Naive thymus-derived CD8-positive, alpha-beta T cell (primary cell): ENCODE measurements around the gene GBF1. TPM values are rescaled to one million over a fixed set of nuclear protein-coding genes. Genes with fewer than 3 reads are reported as not detected.
"Not testable (repeated sequence)": the region's sequence is repeated elsewhere in the genome, so short reads cannot be mapped to it uniquely, and the experiment has no call there.

Experiments
- ATAC-seq, 2 donors: fragments of 150-1000 bp; cut with Tn5 transposase in 1 of 2; sonication (Bioruptor Pico), chemical (Tn5 transposase) in 1 of 2; 1 replicate in 1 of 2; 2 replicates in 1 of 2; pipeline ENCODE4 v1.10.0; 2021; ENCODE audit warnings: mild to moderate bottlenecking in 2 of 2, moderate library complexity in 2 of 2
- POLR2A ChIA-PET: fragments of 350-600 bp; sonication (Branson Sonifier 250); formaldehyde crosslinking; loops from one replicate; lab custom pipeline; 2021; ENCODE audit warnings: antibody characterized with exemption; lab: Charles Lee
- DNase-seq, 10 donors: peaks; one replicate each; pipeline versions ENCODE4 v3.0.0 to v3.0.0-alpha.2; 2020 to 2022
- H3K27ac Mint-ChIP-seq, 10 donors: one replicate each; pipeline ENCODE4 v1.8.0; 2020 to 2022; ENCODE audit warnings: mild to moderate bottlenecking in 10 of 10, mixed read lengths in 10 of 10, moderate library complexity in 4 of 10, inconsistent platforms in 1 of 10
- H3K27me3 Mint-ChIP-seq, 5 donors: one replicate each; pipeline ENCODE4 v1.8.0; 2021 to 2022; ENCODE audit warnings: mixed read lengths in 5 of 5
- H3K36me3 Mint-ChIP-seq, 3 donors: one replicate each; pipeline ENCODE4 v1.8.0; 2020 to 2022; ENCODE audit warnings: mixed read lengths in 3 of 3, mild to moderate bottlenecking in 2 of 3, inconsistent platforms in 1 of 3
- H3K4me1 Mint-ChIP-seq, 4 donors: one replicate each; pipeline ENCODE4 v1.8.0; 2021 to 2022; ENCODE audit warnings: mixed read lengths in 4 of 4
- H3K4me3 Mint-ChIP-seq, 10 donors: one replicate each; pipeline ENCODE4 v1.8.0; 2020 to 2022; ENCODE audit warnings: mild to moderate bottlenecking in 10 of 10, mixed read lengths in 10 of 10, moderate library complexity in 6 of 10, inconsistent platforms in 1 of 10
- H3K9me3 Mint-ChIP-seq, 9 donors: one replicate each; pipeline ENCODE4 v1.8.0; 2020 to 2022; ENCODE audit warnings: mixed read lengths in 9 of 9, mild to moderate bottlenecking in 3 of 9, inconsistent platforms in 1 of 9, moderate library complexity in 1 of 9
- polyA plus RNA-seq, 3 donors: library from polyadenylated mRNA; unstranded; fragments of 300-500 nt; fragmentation: Illumina TruSeq; gene quantifications; one replicate each; pipeline ENCODE4 v1.2.3, GENCODE V29; 2021
- total RNA-seq, 8 experiments: library from RNA in 2 of 8; stranded (reverse) in 2 of 8; gene quantifications; one replicate each; pipeline ENCODE4 v1.2.3 and lab custom pipeline; 2021 to 2026

The GBF1 gene
- total and polyA plus RNA-seq, 5 experiments from 2014 or later = 6.3 to 41.0 (median 17.1) TPM

DNA sequence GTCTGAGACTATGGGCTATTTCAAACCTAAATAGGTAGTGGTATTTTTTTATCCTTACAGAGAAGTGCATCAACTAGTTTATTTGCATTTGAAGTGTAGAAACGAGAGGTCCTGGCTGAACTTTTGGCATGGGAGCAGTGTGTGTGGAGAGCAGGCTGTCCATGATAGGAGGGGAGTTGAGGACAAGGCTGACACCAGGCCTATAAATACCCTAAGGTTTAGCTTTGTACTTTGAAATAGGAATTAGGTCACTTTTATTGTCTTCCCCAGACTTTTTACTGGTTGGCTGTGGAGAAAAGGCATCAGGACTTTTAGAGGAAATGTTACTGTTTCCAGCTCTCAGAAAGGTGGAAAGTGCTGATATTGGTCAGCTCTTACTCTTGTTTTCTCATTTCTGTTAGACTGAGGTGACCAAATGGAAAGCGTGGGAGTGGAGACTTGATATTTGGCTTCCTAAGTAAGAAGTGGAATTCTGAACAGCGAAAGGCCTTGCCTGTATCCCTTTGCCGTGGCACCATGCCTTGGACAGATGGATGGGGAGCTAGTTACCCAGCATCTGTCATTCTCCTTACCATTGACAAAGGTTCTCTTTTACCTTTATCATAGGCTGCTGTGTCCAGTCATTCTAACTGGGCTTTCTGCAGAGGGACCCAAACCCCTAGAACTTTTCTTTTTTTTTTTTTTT, 46.0 kb downstream of the GBF1 start:
- Mint-ChIP-seq H3K36me3 (peaks cover 0 to 43% (median 3%) of the 10 kb centered on the region in 3 donors), H3K4me3 (no peak overlapping the region), H3K9me3 (no peaks in the 10 kb centered on the region), H3K4me1 (peaks cover 10 to 18% (median 14%) of the 10 kb centered on the region in 4 donors), H3K27me3 (no peaks in the 10 kb centered on the region), H3K27ac (peak overlapping the region in 2 of 10 donors; percentile 11 to 47)
- no peak for DNase-seq
- ATAC-seq = no peak
- POLR2A ChIA-PET = interaction anchor here (0.6 to 0.7 kb wide), 2 partner anchors 115 to 1010 kb away, joined by 3 to 4 read pairs; no protein-coding TSS in a partner anchor

DNA sequence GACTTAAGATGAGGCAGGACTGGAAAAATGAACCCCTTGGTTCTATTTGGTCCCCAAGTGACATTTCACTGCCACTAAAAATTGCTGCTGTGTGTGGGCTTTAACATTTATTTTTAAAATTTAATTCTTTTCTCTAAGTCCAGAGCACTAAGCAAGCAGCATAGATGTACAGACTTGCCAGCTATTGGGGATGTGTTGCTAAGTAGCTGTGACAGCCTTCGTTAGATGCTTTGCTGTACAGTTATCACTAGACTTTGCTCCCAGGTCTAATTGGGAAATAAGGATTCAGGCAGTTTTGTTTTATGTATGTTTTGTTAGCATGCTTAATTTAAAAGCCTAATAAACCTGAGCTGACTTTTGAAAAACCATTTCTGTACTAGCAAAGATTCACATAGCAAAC, 51.8 kb downstream of the GBF1 start:
- no peak overlapping the region for H3K4me3 Mint-ChIP-seq
- POLR2A ChIA-PET = no interaction called here
- peaks cover 0 to 27% (median 6%) of the 10 kb centered on the region in 3 donors for H3K36me3 Mint-ChIP-seq
- no peaks in the 10 kb centered on the region for H3K9me3 Mint-ChIP-seq
- peaks cover 12 to 18% (median 15%) of the 10 kb centered on the region in 4 donors for H3K4me1 Mint-ChIP-seq
- no peak for ATAC-seq
- H3K27ac Mint-ChIP-seq = no peak overlapping the region
- H3K27me3 Mint-ChIP-seq = no peaks in the 10 kb centered on the region
- no peak for DNase-seq

DNA sequence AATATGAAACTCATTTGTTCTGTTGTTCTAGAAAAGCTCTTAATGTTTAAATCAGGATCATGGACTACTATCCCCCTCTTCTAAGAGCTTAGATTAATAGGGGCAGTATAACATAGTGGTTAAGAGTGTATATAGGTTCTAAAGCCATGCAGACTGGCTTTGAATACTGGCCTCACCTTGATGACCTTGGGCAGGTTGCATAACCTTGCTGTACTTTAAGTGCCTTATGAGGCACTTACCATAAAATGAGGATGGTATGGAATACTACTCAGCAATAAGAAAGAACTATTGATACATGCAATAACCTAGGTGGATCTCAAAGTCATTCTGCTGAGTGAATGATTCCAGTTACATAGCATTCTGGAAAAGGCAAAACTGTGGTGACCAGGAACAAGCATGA, 53.6 kb downstream of the GBF1 start:
- POLR2A ChIA-PET = no interaction called here
- Mint-ChIP-seq H3K4me3 (no peak overlapping the region), H3K9me3 (no peaks in the 10 kb centered on the region), H3K4me1 (peaks cover 12 to 21% (median 17%) of the 10 kb centered on the region in 4 donors), H3K27me3 (no peaks in the 10 kb centered on the region), H3K27ac (peak overlapping the region in 1 of 10 donors; percentile 15), H3K36me3 (peaks cover 0 to 23% (median 8%) of the 10 kb centered on the region in 3 donors)
- DNase-seq (no peak), ATAC-seq (no peak)

GRCh38 chr10:102299873-102300272, 54.5 kb downstream of the GBF1 start:
- Mint-ChIP-seq H3K4me3 (no peak overlapping the region), H3K9me3 (no peaks in the 10 kb centered on the region), H3K27ac (peak overlapping the region in 1 of 10 donors; percentile 37), H3K27me3 (no peaks in the 10 kb centered on the region), H3K4me1 (peaks cover 12 to 20% (median 18%) of the 10 kb centered on the region in 4 donors), H3K36me3 (peaks cover 0 to 20% (median 8%) of the 10 kb centered on the region in 3 donors)
- POLR2A ChIA-PET = no interaction called here
- DNase-seq (no peak), ATAC-seq (no peak)

- POLR2A ChIA-PET = no interaction called here
- peak overlapping the region in 1 of 10 donors; percentile 37 for H3K27ac Mint-ChIP-seq
- no peak for ATAC-seq
- H3K4me1 Mint-ChIP-seq = peaks cover 12 to 20% (median 17%) of the 10 kb centered on the region in 4 donors
- no peaks in the 10 kb centered on the region for H3K27me3 Mint-ChIP-seq
- H3K36me3 Mint-ChIP-seq = peaks cover 0 to 19% (median 8%) of the 10 kb centered on the region in 3 donors
- DNase-seq = no peak
- no peak overlapping the region for H3K4me3 Mint-ChIP-seq
- H3K9me3 Mint-ChIP-seq = no peaks in the 10 kb centered on the region
Observed at GRCh38 chr10:102300278-102300843, 55.0 kb downstream of the GBF1 start.

- DNase-seq, POLR2A ChIA-PET, H3K27me3 Mint-ChIP-seq, H3K27ac Mint-ChIP-seq, H3K9me3 Mint-ChIP-seq, H3K4me3 Mint-ChIP-seq, ATAC-seq: not testable (repeated sequence)
- Mint-ChIP-seq H3K36me3 (peaks cover 0 to 21% (median 8%) of the 10 kb centered on the region in 3 donors), H3K4me1 (peaks cover 12 to 23% (median 17%) of the 10 kb centered on the region in 4 donors)
Observed at GRCh38 chr10:102300912-102301311, 55.6 kb downstream of the GBF1 start.

GRCh38 chr10:102301332-102301731, 56.0 kb downstream of the GBF1 start:
- H3K9me3 Mint-ChIP-seq, DNase-seq, H3K27me3 Mint-ChIP-seq, H3K4me3 Mint-ChIP-seq, H3K27ac Mint-ChIP-seq, POLR2A ChIA-PET, ATAC-seq: not testable (repeated sequence)
- Mint-ChIP-seq H3K4me1 (peaks cover 12 to 24% (median 17%) of the 10 kb centered on the region in 4 donors), H3K36me3 (peaks cover 0 to 23% (median 11%) of the 10 kb centered on the region in 3 donors)

- no peak for ATAC-seq
- H3K9me3 Mint-ChIP-seq = no peaks in the 10 kb centered on the region
- no peak overlapping the region for H3K4me3 Mint-ChIP-seq
- H3K27me3 Mint-ChIP-seq = no peaks in the 10 kb centered on the region
- H3K27ac Mint-ChIP-seq = peak overlapping the region in 1 of 10 donors; percentile 31
- H3K4me1 Mint-ChIP-seq = peaks cover 12 to 21% (median 14%) of the 10 kb centered on the region in 4 donors
- peaks cover 0 to 25% (median 16%) of the 10 kb centered on the region in 3 donors for H3K36me3 Mint-ChIP-seq
- POLR2A ChIA-PET = no interaction called here
- no peak for DNase-seq
Observed at GRCh38 chr10:102302611-102303010, 57.3 kb downstream of the GBF1 start.

GRCh38 chr10:102306006-102306405, 60.7 kb downstream of the GBF1 start:
- POLR2A ChIA-PET = no interaction called here
- no peaks in the 10 kb centered on the region for H3K27me3 Mint-ChIP-seq
- DNase-seq = no peak
- H3K4me3 Mint-ChIP-seq = no peak overlapping the region
- no peak for ATAC-seq
- H3K9me3 Mint-ChIP-seq = no peaks in the 10 kb centered on the region
- peak overlapping the region in 1 of 10 donors; percentile 48 for H3K27ac Mint-ChIP-seq
- H3K36me3 Mint-ChIP-seq = peaks cover 0 to 20% (median 19%) of the 10 kb centered on the region in 3 donors
- H3K4me1 Mint-ChIP-seq = peaks cover 8 to 29% (median 21%) of the 10 kb centered on the region in 4 donors

- peak overlapping the region in 1 of 10 donors; percentile 48 for H3K27ac Mint-ChIP-seq
- H3K4me1 Mint-ChIP-seq = peaks cover 12 to 35% (median 27%) of the 10 kb centered on the region in 4 donors
- peaks cover 0 to 20% (median 17%) of the 10 kb centered on the region in 3 donors for H3K36me3 Mint-ChIP-seq
- H3K9me3 Mint-ChIP-seq = no peaks in the 10 kb centered on the region
- H3K4me3 Mint-ChIP-seq = no peak overlapping the region
- POLR2A ChIA-PET = interaction anchor here (0.6 kb wide), 1 partner anchor 390 kb away, joined by 6 read pairs; no protein-coding TSS in a partner anchor
- no peaks in the 10 kb centered on the region for H3K27me3 Mint-ChIP-seq
- no peak for DNase-seq
- no peak for ATAC-seq
Observed at GRCh38 chr10:102306710-102307109, 61.4 kb downstream of the GBF1 start.

- Mint-ChIP-seq H3K4me1 (peaks cover 12 to 44% (median 37%) of the 10 kb centered on the region in 4 donors), H3K36me3 (peaks cover 0 to 20% (median 13%) of the 10 kb centered on the region in 3 donors)
- ATAC-seq, DNase-seq, H3K9me3 Mint-ChIP-seq, H3K27ac Mint-ChIP-seq, H3K4me3 Mint-ChIP-seq, POLR2A ChIA-PET, H3K27me3 Mint-ChIP-seq: not testable (repeated sequence)
Observed at GRCh38 chr10:102308318-102308717, 63.0 kb downstream of the GBF1 start.

DNA sequence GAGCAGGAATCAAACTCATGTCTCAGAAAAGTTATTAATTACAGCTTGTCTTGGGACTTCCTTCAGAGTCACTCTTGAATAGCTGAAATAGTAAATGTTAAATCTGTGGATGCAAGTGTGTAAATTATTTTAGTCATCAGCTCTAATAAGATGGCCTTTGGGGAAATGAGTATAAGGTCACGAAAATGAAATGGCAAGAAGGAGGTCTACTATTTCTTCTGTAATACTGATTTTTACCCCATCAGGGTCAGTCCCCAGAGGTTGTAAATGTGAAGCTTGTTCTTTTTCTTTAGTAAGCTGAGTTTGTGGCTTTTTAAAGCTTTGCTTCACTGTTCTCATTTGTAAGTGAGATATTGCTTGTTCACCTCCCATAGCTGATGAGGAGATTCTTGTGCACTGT, 63.9 kb downstream of the GBF1 start:
- peaks cover 17 to 50% (median 38%) of the 10 kb centered on the region in 4 donors for H3K4me1 Mint-ChIP-seq
- H3K36me3 Mint-ChIP-seq = peaks cover 0 to 23% (median 13%) of the 10 kb centered on the region in 3 donors
- no peaks in the 10 kb centered on the region for H3K27me3 Mint-ChIP-seq
- no peaks in the 10 kb centered on the region for H3K9me3 Mint-ChIP-seq
- H3K27ac Mint-ChIP-seq = peak overlapping the region in 2 of 10 donors; percentile 8 to 10
- ATAC-seq (no peak), DNase-seq (no peak)
- POLR2A ChIA-PET = no interaction called here
- H3K4me3 Mint-ChIP-seq = no peak overlapping the region

GRCh38 chr10:102309916-102310315, 64.6 kb downstream of the GBF1 start:
- H3K4me1 Mint-ChIP-seq = peaks cover 17 to 56% (median 41%) of the 10 kb centered on the region in 4 donors
- no peak for DNase-seq
- no peaks in the 10 kb centered on the region for H3K9me3 Mint-ChIP-seq
- POLR2A ChIA-PET = no interaction called here
- H3K27me3 Mint-ChIP-seq = no peaks in the 10 kb centered on the region
- peak overlapping the region in 2 of 10 donors; percentile 10 to 29 for H3K27ac Mint-ChIP-seq
- peaks cover 0 to 24% (median 13%) of the 10 kb centered on the region in 3 donors for H3K36me3 Mint-ChIP-seq
- ATAC-seq = no peak
- H3K4me3 Mint-ChIP-seq = no peak overlapping the region
